GM12892 (cell line): ENCODE data around the gene IGFLR1.

ENCODE experiments used
- DNase-seq: peaks from one replicate; pipeline ENCODE4 v3.0.0; 2011; ENCODE audit not compliant: insufficient read length
- FAIRE-seq: peaks from 2 replicates; lab custom pipeline; 2011; peaks lifted over from hg19 to GRCh38; lab: Jason Lieb, UNC
- POLR2A ChIP-seq: IDR thresholded peaks from 2 replicates; pipeline ENCODE4 v1.6.1; 2011; ENCODE audit warnings: low read depth, low read length, control low read depth
- POLR2AphosphoS5 ChIP-seq: IDR thresholded peaks from 2 replicates; pipeline ENCODE4 v1.6.1; 2011; ENCODE audit warnings: low read depth, low read length, control low read depth
- TAF1 ChIP-seq: IDR thresholded peaks from 2 replicates; pipeline ENCODE4 v1.6.1; 2011; ENCODE audit warnings: low read depth, mild to moderate bottlenecking, control low read depth, low read length, borderline replicate concordance

The IGFLR1 gene

DNA sequence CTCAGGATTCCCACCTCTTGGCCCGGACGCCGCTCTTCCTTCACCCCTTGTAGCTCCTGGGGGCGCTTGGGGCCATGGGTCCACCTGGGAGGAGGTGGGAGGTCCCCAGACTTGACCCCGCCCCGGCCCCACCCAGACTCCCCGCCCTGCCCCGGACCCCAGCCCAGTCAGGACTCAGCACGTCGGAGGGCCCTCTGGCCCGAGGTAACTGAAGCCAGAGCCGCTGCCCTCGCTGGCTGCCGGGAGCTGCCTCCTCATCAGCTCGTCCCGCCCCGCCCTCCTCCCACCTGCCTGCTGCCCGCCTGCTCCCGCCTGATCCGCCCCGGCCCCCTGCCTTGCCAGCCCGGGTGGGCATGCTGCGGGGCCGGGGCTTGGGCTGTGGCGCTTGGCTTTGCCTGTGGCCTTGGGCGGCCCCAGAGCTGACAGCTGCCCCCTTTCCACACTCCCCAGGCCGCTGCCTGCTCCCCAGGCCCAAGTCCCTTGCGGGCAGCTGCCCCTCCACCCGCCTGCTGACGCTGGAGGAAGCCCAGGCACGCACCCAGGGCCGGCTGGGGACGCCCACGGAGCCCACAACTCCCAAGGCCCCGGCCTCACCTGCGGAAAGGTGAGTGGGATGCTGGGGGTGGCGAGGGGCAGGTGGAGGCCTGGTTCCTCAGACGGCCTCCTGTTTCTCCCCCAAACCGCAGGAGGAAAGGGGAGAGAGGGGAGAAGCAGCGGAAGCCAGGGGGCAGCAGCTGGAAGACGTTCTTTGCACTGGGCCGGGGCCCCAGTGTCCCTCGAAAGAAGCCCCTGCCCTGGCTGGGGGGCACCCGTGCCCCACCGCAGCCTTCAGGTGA is 42.5 kb upstream of the IGFLR1 start:
- TF ChIP-seq POLR2A (no peak), POLR2AphosphoS5 (no peak), TAF1 (no peak)
- no peak for DNase-seq
- no peak for FAIRE-seq

DNA sequence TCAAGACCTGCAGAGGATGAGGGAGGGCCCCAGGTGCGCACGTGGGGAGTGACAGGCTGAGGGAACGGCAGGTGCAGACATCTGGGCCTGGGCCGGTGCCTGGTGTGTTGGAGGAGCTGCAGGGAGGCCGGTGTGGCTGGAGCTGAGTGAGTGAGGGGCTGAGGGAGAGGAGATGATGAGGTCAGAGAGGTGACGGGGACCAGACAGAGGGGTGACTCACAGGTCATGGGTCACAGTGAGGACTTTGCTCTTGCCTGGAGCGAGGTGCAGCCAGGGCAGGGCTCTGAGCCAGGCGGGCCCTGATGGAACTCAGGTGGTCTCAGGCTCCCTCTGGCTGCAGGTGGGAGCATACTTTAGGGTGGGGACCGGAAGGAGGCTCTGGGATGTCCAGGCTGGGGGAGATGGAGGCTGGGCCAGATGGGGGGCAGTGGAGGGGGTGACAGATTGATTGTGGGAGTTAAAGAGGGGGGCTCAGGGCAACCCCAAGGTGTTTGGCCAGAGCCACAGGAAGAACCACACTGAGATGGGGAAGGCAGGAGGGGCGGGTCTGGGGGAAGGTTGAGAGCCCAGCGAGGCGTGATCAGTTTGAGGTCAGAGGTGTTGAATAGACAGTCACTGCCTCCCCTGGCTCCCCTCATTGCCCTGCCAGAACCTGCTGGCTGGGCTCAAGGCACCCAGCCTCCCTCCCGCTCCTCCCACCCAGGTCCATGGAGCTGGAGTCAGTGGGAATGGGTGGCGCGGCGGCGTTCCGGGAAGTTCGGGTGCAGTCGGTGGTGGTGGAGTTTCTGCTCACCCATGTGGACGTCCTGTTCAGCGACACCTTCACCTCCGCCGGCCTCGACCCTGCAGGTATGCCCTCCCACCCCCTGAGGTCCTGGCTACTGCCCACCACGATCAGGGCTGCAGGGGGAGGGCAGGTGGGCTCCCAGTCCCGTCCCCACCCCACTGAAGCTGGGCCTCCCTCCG is 41.5 kb upstream of the IGFLR1 start:
- no peak for TF ChIP-seq TAF1
- no peak for TF ChIP-seq POLR2A
- TF ChIP-seq POLR2AphosphoS5 = no peak
- FAIRE-seq (no peak), DNase-seq (no peak)

DNA sequence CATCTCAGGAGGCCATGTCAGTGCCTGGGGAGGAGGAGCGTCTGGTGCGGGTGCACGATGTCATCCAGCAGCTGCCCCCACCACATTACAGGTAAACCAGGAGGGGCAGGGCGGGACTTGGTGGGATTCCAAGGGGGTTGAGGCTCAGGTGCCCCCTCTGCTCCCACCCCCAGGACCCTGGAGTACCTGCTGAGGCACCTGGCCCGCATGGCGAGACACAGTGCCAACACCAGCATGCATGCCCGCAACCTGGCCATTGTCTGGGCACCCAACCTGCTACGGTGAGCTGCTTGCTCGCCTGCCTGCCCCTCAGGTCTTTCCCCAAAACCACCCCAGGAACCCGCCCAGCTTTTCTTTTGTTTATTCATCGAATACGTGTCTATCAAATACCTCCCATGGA is 40.3 kb upstream of the IGFLR1 start:
- no peak for FAIRE-seq
- TF ChIP-seq POLR2A (no peak), POLR2AphosphoS5 (no peak), TAF1 (no peak)
- DNase-seq = no peak

DNA sequence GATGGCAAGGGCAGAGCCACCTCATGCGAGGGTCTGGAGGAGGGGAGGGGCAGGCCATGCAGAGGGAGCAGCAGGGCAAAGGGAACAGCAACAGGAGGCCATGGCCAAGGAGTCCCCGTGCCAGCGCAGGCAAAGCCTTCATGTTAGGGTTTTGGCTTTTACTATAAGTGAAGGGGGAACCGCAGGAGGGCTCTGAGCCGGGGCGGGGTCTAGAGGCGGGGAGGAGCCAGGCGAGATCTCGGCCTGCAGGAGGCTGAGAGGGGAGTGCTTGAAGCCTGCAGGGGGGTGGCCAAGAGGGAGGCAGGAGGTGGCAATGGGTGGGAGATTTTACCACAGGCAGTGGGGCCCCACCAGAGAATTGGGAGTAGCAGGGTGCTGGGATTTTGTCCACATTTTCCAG is 39.4 kb upstream of the IGFLR1 start:
- FAIRE-seq = no peak
- DNase-seq = no peak
- TF ChIP-seq POLR2AphosphoS5 (no peak), POLR2A (no peak), TAF1 (no peak)

DNA sequence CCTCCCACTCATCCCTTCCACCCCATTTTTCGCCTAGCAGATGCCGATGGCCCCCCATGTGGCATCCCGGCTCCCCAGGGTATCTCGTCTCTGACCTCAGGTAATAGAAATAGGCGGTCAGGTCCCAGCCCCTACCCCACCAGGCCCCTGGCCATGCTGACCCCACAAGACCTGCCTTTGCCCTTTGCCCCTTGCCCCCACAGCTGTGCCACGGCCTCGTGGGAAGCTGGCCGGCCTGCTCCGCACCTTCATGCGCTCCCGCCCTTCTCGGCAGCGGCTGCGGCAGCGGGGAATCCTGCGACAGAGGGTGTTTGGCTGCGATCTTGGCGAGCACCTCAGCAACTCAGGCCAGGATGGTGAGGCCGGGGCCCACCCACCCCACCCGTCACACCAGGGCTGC is 38.5 kb upstream of the IGFLR1 start:
- no peak for FAIRE-seq
- no peak for DNase-seq
- no peak for TF ChIP-seq POLR2AphosphoS5
- TF ChIP-seq POLR2A = no peak
- TF ChIP-seq TAF1 = no peak

DNA sequence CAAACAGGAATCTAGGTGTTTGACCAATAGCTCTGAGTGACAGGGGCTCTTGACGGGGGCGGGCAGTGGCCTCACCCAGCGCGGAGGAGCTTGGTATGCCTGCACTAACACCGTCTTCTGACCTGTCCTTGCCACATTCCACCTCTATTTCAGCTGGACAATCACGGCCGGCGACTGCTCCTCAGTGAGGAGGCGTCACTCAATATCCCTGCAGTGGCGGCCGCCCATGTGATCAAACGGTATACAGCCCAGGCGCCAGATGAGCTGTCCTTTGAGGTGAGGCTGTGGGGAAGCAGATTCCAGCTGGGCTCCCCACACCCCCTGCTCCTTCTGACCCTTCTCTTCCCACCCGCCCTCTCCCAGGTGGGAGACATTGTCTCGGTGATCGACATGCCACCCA is 37.8 kb upstream of the IGFLR1 start:
- FAIRE-seq (no peak), DNase-seq (no peak)
- TF ChIP-seq POLR2AphosphoS5 (no peak), TAF1 (no peak), POLR2A (no peak)

DNA sequence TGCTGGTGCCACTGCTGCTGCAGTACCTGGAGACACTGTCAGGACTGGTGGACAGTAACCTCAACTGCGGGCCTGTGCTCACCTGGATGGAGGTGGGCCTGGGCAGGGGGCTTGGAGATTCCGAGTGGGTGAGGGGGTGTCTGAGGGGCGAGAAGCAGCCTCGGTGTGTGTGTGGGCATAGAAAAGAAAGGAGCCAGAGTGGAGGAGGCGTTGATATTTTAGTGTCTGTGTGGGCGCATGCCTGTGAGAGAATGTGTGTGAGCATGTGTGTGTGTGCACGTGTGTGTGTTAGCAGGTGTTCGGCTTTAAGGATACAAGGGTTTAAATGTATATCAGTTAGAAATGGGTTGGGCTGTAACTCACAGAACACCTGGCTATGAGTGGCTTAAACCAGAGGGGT is 36.8 kb upstream of the IGFLR1 start:
- TF ChIP-seq POLR2AphosphoS5 (no peak), POLR2A (no peak), TAF1 (no peak)
- no peak for DNase-seq
- FAIRE-seq = no peak

DNA sequence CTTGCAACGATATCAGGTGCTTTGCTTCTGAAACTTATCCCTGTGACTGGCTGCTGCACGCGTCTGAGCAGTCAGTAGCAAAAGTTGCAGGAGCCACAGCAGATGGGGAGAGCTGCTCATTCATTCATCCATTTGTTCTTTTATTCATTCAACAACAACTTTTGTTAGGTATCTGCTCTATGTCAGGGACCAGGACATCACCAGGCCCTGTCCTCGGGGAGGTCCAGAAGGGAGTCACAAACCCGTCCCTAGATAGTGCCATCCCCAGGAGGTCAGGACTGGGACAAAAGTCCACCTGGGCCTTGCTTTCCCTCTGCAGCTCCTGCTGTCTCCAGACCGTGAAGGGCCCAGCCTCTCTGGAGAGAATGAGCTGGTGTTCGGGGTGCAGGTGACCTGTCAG is 35.7 kb upstream of the IGFLR1 start:
- FAIRE-seq (no peak), DNase-seq (no peak)
- no peak for TF ChIP-seq TAF1
- TF ChIP-seq POLR2A = no peak
- TF ChIP-seq POLR2AphosphoS5 = no peak

DNA sequence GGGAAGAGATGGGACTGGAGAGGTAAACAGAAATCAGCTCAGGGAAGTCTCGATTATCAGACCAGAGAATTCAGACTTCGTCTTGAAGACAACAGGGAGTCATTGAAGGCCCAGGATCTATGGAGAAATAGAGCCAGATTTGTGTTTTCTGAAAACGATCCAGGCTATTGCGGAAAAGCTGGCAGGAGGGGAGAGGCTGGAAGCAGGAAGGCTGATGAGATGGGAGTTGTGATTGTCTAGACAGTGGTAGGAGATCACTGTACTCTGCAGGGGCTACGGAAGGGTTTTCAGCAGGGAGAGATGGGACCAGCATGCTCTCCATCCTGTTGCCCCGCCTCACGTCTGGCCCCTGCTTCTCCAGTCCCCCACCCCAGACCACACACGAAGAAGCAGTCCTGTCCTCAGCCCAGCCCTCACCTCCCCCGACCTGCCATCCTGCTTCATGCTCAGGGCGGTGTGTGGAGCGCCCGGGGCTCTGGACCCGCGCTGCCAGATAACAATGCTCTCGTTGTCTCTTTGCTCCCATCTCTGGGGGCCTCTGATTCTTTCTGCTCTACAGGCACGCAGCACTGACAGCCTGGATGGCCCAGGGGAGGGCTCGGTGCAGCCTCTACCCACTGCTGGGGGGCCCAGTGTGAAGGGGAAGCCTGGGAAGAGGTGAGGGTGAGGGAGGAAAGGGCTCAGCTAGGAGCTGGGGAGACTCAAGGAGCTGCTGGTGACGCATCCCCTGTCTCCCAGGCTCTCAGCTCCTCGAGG is 35.0 kb upstream of the IGFLR1 start:
- DNase-seq (no peak), FAIRE-seq (peak; percentile 36)
- TF ChIP-seq TAF1 = no peak
- no peak for TF ChIP-seq POLR2A
- no peak for TF ChIP-seq POLR2AphosphoS5

DNA sequence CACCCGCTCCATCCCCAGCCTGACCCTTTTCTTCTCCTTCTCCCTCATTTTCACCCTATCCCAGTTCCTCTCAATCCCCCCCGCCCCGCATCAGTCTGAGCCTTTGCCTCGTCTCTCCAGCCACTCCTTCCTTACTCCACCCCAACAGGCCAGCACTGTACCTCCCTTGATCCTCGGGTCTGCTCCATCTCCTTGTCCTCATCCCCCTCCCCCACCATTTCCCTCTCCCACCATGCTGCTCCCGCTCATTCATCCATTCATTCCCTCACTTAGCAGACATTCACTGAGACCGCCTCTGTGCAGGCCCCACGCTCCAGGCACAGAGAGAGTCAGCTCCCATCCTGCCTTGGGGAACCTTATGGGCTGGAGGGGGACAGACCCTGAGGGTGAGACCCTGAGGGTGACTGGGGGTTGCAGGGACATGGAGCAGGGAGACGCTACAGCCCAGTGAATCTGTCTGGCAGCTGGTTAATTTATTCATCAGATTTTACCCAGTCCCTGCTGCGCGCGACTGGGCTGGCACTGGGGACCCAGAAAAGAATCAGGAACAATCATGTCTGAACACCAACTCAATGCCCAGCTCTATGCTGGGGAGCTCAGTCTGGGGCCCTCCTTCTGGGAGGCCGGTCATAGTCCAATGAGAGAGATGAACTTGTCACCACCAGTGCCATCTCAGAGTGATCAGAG is 34.0 kb upstream of the IGFLR1 start:
- TF ChIP-seq POLR2A = no peak
- TF ChIP-seq TAF1 = no peak
- TF ChIP-seq POLR2AphosphoS5 = no peak

DNA sequence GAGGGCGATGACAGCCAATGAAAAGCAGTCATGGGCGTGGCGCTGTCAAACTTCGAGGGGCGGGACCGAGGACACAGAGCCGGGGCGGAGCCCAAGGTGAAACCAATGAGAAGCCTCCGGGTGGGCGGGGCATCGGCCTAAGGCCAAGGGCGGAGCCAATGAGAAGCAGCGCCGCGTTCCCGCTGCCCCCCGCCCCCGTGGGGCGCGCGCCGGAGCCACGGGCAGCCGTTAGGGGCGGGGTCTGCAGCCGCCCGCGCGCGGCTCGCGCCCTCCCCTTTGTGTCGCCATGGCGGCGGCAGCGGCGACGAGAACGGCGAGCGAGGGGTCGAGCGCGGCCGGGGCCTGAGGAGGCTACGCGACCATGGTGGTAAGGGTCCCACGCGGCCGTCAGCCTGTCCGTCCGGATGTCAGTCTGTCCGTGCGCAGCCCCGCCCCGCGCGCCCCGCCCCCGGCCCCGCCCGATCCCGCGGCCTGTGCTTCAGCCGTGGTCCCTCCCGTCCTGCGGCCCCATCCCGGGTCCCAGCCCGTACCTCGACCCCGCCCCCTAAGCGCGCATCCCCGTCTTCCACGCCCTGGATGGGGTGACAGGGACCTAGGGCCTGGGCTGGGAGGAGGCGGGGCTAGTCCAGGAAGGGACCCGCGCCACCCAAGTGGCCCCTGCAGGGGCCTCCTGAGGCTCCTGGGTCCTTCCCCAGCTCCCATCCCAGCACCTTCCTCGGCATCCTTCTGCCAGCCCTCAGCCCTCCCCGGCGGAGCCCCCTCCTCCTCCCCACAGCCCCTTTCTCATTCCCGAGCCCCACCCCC is 33.2 kb upstream of the IGFLR1 start, which contains the start of gene ARHGAP33:
Gene ARHGAP33, plus strand, starts transcription at position 267 of the 804 bp plus-strand sequence. Its CDS starts 95 bp downstream, at position 362.
- peak; percentile 98 for DNase-seq
- peak; percentile 67; the same call in 1 of the 2 replicates for TF ChIP-seq POLR2A
- no peak for TF ChIP-seq TAF1
- FAIRE-seq = peak; percentile 88

More for the DNA sequence above, 34.0 kb upstream of the IGFLR1 start:
- DNase-seq = no peak
- FAIRE-seq = peak; percentile 33

DNA sequence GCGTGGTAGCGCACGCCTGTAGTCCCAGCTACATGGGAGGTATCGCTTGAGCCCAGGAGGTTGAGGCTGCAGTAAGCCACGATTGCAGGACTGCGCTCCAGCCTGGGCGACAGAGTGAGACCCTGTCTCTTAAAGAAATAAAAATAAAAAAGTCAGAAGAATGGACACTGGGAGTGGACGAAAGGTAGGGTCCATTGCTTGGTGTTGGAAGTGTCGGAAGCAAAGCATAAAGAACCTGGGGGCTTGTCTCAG is 32.7 kb upstream of the IGFLR1 start:
- FAIRE-seq = no peak
- no peak for TF ChIP-seq TAF1
- TF ChIP-seq POLR2A = no peak
- no peak for TF ChIP-seq POLR2AphosphoS5
- DNase-seq = no peak
